Uterus (tissue), 4 donors: ENCODE results near the gene SNX10. TPM values are rescaled to one million over a fixed set of nuclear protein-coding genes. Genes with fewer than 3 reads are reported as not detected.

Source experiments
- DNase-seq, 2 donors: peaks; one replicate each; pipeline ENCODE4 v3.0.0-alpha.2; 2019 to 2020
- H3K27ac ChIP-seq, 2 donors: fragments of 200-600 bp; sonication (generic); 1 replicate in 1 of 2; 2 replicates in 1 of 2; pipeline ENCODE4 v1.5.1; 2016 to 2018
- H3K27me3 ChIP-seq, 2 donors: fragments of 200-600 bp; sonication (generic); one replicate each; pipeline ENCODE4 v1.5.1; 2018 to 2019; ENCODE audit warnings: control low read depth in 1 of 2
- H3K36me3 ChIP-seq, 2 donors: fragments of 200-600 bp; sonication (generic); one replicate each; pipeline ENCODE4 v1.5.1; 2019; ENCODE audit warnings: control low read depth in 1 of 2
- H3K4me1 ChIP-seq, 2 donors: fragments of 200-600 bp; sonication (generic); one replicate each; pipeline ENCODE4 v1.5.1; 2018 to 2019; ENCODE audit warnings: control low read depth in 1 of 2
- H3K4me3 ChIP-seq, 2 donors: fragments of 200-600 bp; sonication (generic); 1 replicate in 1 of 2; 2 replicates in 1 of 2; pipeline ENCODE4 v1.5.1; 2018 to 2019; ENCODE audit warnings: mild to moderate bottlenecking in 1 of 2
- H3K9me3 ChIP-seq, 2 donors: fragments of 200-600 bp; sonication (generic); one replicate each; pipeline ENCODE4 v1.5.1; 2019; ENCODE audit warnings: control low read depth in 1 of 2
- CTCF ChIP-seq, 4 experiments: fragments of 200-600 bp in 2 of 4; fragments of 450-650 bp in 2 of 4; sonication (generic) in 2 of 4; IDR thresholded peaks; one replicate each; pipeline ENCODE4 v1.5.1; 2016 to 2019; ENCODE audit warnings: antibody characterized with exemption in 4 of 4, mild to moderate bottlenecking in 2 of 4, moderate library complexity in 1 of 4
- POLR2A ChIP-seq, 2 donors: fragments of 450-650 bp; IDR thresholded peaks; one replicate each; pipeline ENCODE4 v1.6.1; 2016; ENCODE audit warnings: antibody characterized with exemption in 2 of 2, mild to moderate bottlenecking in 1 of 2, moderate library complexity in 1 of 2
- intact Hi-C: fragments of 100-400 bp; cut with DNase I; formaldehyde crosslinking; loops from one replicate; pipeline ENCODE4 v1.15.1; 2023; ENCODE audit warnings: low total_unique reads
- total RNA-seq, 4 donors: library from RNA; depleted of rRNA in 3 of 4; stranded (reverse); fragments of >200 nt in 3 of 4; gene quantifications; one replicate each; pipeline versions ENCODE4 v1.1.0 to v1.2.4, GENCODE V29; 2014 to 2023
- donor health status: DM: yes; HTN: yes; CAD: no.

SNX10 gene
- total RNA-seq, 4 donors from 2014 or later, result 7.7 to 16.8 (median 9.7) TPM

GRCh38 chr7:26375726-26376174 is 84.1 kb downstream of the SNX10 start:
- Histone ChIP-seq H3K9me3 (no peaks in the 10 kb centered on the region), H3K4me1 (peaks cover 0 to 8% of the 10 kb centered on the region in 2 donors), H3K27ac (peak overlapping the region in 1 of 2 donors; percentile 78), H3K36me3 (no peaks in the 10 kb centered on the region), H3K27me3 (peaks cover 12 to 41% of the 10 kb centered on the region in 2 donors), H3K4me3 (no peak overlapping the region)
- DNase-seq, result no peak
- TF ChIP-seq CTCF (IDR thresholded peaks at IDR 0.05) (no peak), POLR2A (IDR thresholded peaks at IDR 0.05) (peak in 1 of 2 donors; percentile 22)
- intact Hi-C loops, result no loop called here

GRCh38 chr7:26376175-26376917 is 84.7 kb downstream of the SNX10 start:
- TF ChIP-seq CTCF (IDR thresholded peaks at IDR 0.05), result no peak
- TF ChIP-seq POLR2A (IDR thresholded peaks at IDR 0.05), result no peak
- peaks cover 12 to 41% of the 10 kb centered on the region in 2 donors for H3K27me3 ChIP-seq
- peaks cover 0 to 8% of the 10 kb centered on the region in 2 donors for H3K4me1 ChIP-seq
- intact Hi-C loops, result no loop called here
- peak overlapping the region; percentile 35 to 78 for H3K27ac ChIP-seq
- no peak for DNase-seq
- H3K36me3 ChIP-seq, result no peaks in the 10 kb centered on the region
- H3K4me3 ChIP-seq, result peak overlapping the region; percentile 7 to 17
- no peaks in the 10 kb centered on the region for H3K9me3 ChIP-seq

- H3K27ac ChIP-seq, result no peak overlapping the region
- no peak for DNase-seq
- no peak for TF ChIP-seq CTCF (IDR thresholded peaks at IDR 0.05)
- TF ChIP-seq POLR2A (IDR thresholded peaks at IDR 0.05), result no peak
- no peaks in the 10 kb centered on the region for H3K36me3 ChIP-seq
- intact Hi-C loops, result no loop called here
- peaks cover 12 to 30% of the 10 kb centered on the region in 2 donors for H3K27me3 ChIP-seq
- H3K9me3 ChIP-seq, result no peaks in the 10 kb centered on the region
- H3K4me1 ChIP-seq, result peaks cover 0 to 8% of the 10 kb centered on the region in 2 donors
- no peak overlapping the region for H3K4me3 ChIP-seq
These were observed 86.4 kb downstream of the SNX10 start for GRCh38 chr7:26378016-26378415.

GRCh38 chr7:26379711-26380110 is 88.0 kb downstream of the SNX10 start:
- H3K36me3 ChIP-seq, result no peaks in the 10 kb centered on the region
- TF ChIP-seq CTCF (IDR thresholded peaks at IDR 0.05), result no peak
- no peak for TF ChIP-seq POLR2A (IDR thresholded peaks at IDR 0.05)
- peaks cover 8 to 17% of the 10 kb centered on the region in 2 donors for H3K27me3 ChIP-seq
- no peak overlapping the region for H3K27ac ChIP-seq
- no peaks in the 10 kb centered on the region for H3K9me3 ChIP-seq
- no peak for DNase-seq
- H3K4me3 ChIP-seq, result no peak overlapping the region
- H3K4me1 ChIP-seq, result peaks cover 0 to 8% of the 10 kb centered on the region in 2 donors
- intact Hi-C loops, result no loop called here
